GM21381 (cell line): ENCODE measurements around the gene SLC2A13.

Experiments used
- ATAC-seq: cut with Tn5 transposase; IDR thresholded peaks from one replicate; pipeline ENCODE4 v1.9.1; 2021; ENCODE audit warnings: mild to moderate bottlenecking, moderate library complexity; ENCODE audit not compliant: unreplicated experiment

The SLC2A13 gene

GRCh38 chr12:39883411-39883810 lies 222.5 kb downstream of the SLC2A13 start:
- no peak for ATAC-seq

DNA sequence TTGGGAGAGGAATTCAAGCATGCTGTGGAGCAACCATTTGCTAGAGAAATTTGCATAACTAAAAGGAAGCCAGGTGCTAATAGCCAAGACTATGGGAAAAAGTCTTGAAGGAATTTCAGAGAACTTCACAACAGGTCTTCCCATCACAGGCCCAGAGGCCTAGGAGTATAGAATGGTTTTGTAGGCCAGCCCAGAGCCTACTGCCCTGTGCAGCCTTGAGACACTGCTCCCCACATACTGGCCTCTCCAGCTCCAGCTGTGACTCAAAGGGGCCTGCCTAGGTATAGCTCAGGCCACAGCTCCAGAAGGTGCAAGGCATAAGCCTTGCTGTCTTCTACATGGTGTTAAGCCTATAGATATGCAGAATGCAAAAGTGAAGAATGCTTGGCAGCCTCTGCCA lies 227.1 kb downstream of the SLC2A13 start:
- ATAC-seq = no peak

- no peak for ATAC-seq
Measured at GRCh38 chr12:39875721-39876120, 230.2 kb downstream of the SLC2A13 start.

DNA sequence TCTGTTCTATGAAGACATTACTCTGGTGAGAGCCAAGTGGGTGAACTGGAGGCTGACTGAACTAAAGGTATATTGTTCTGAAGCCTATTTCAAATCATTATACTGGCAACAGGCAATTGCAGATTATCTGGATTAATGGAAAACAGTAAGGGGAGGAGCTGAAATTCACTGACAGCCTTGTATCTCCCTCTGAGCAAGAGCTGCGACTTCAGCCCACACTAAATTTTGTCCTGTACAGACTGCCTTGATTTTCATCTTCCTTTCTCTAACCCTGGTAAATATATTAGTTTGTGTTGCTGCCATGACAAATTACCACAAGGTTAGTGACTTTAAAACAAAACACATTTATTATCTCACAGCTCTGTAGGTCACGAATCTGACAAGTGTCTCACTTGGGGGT lies 231.1 kb downstream of the SLC2A13 start:
- no peak for ATAC-seq

DNA sequence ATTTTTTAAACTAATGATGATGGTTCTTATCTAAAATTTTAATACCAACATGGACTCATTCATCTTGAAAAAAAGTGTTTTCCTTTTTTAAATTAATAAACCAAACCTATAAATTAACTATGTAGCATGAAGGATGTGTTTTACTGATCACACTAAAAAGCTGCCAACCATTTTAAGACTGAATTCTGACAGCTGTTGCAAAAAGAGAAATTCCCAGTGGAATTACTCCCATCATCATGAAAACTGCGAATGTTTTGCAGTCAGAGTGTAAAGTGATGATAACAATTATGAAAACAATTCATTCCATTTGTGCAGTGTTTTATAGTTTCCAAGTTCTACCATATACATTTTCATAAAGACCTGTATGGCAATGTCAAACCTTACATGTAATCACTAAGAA lies 232.8 kb downstream of the SLC2A13 start:
- ATAC-seq = no peak

DNA sequence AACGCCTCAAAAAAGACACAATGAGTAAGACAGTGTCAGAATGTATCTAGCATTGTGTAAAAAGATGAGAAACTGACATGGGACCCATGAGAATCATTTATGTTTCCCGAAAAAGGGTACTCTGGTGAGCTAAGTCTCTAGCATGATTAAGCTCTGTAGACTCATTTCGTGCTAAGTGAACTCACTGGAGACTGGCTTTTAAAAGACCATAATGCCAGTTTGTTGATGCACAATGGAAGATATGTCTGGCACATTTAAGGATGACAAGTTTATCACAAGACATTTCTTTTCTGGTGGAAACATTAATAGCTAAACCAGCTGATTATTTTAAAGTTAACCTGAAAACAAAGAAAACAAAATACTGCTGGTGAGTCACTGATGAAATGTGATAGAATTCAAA lies 233.5 kb downstream of the SLC2A13 start:
- no peak for ATAC-seq

GRCh38 chr12:39868328-39868725 lies 237.6 kb downstream of the SLC2A13 start:
- no peak for ATAC-seq

DNA sequence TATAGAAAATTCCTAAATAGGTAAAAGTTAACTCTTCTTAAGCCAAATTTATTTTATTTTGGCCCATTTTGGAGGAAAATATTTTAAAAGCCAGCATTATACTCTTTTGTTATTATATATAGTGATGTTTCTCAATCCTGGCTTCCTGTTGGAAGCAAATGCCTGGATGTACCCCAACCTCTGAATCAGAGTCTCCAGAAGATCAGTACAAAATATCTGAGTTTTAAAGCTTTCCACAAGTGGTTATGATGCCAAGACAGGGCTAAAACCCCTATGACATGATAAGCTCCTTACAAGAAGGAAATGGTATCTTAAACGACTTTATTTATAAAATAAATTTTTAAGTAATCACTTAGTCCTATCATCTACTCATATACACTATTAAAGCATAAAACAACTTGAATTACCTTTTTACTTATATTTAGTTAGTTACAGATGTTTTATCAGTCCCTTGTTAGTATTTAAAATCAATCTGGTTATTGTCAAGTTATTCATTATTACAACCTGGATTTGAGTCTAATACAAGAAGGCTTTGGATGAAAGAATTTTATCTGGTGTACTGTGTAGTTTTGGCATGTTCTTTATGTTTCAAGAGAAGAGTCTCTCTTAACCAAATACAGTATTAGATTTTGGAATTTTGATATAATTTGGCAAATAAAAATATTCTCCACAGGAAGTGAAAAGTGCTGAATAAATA lies 238.1 kb downstream of the SLC2A13 start:
- ATAC-seq = no peak

- no peak for ATAC-seq
Measured at GRCh38 chr12:39866135-39866534, 239.7 kb downstream of the SLC2A13 start.

DNA sequence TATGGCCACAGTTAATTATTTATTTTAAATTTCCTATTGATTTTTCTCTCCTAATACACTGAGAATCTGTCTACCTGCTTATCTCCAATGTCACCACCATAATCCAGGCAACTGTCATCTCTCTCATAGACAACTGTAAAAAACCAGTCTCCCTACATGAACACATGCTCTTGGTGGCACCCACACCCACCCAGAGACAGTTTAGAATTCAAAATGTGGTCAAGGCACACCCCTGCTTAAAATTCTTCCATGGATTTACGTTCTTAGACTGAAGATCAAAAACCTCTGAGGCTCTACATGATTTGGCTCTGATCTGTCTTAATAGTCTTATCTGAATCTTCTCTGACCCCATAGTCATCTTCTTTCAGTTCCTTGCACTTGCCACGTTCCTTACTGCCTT lies 245.2 kb downstream of the SLC2A13 start:
- ATAC-seq = no peak

DNA sequence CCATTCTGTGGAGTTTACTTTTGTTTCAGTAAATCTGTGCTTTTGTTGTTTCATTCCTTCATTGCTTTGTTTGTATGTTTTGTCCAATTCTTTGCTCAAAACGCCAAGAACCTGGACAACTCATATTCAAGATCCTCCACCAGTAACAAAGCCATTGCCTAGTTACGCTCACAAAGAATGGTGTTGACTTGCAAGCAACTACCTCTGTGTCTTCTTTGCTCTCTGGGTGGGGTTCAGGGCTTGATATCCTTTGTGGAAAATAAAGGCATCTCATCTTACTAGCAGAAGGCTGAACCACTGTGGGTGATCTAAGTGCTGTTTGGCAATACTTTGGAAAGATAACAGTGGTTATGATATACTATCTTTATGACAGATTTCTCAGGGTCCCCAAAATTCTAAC lies 252.9 kb downstream of the SLC2A13 start:
- ATAC-seq = no peak

DNA sequence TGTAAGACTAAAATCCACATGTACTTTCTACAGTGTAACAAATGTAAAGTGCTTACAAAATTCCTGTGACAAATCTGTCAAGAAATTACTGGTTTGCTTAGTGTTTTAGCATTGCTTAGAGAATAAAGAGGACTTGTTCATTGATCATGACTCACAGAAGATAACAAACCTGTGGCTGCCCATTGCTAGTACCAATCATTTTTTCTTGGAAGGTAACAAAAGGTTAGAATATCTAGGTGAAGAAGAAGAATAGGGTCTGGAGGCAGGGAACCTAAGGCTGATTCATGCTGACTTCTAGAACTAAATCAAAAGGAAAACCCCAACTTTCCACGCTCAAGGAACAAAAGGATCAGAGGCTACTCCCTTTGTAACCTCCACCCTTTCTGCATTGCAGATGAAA lies 253.5 kb downstream of the SLC2A13 start:
- no peak for ATAC-seq

DNA sequence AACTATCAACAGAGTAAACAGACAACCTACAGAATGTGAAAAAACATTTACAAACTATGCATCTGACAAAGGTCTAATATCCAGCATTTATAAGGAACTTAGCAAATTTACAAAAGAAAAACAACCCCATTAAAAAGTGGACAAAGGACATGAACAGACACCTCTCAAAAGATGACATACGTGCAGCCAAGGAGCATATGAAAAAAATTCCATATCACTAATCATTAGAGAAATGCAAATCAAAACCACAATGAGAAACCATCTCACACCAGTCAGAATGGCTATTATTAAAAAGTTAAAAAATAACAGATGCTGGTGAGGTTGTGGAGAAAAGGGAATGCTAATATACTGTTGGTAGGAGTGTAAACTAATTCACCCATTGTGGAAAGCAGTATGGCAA lies 257.7 kb downstream of the SLC2A13 start:
- peak; percentile 58 for ATAC-seq

GRCh38 chr12:39846971-39847650 lies 258.8 kb downstream of the SLC2A13 start:
- no peak for ATAC-seq

DNA sequence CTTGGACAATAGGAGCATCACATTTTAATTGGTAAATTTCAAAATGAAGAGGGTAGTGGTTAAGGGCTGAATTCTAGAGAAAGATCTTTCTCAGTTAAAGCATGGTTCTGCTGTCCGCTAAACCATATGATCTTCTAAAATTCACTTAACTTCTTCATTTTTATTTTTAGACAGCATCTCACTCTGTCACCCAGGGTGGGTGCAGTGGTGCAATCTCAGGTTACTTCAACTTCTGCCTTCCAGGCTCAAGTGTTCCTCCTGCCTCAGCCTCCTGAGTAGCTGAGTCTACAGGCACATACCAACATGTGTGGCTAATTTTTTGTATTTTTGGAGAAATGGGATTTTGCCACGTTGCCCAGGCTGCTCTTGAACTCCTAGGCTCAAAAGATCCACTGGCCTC lies 259.6 kb downstream of the SLC2A13 start:
- ATAC-seq = no peak

- no peak for ATAC-seq
Measured at GRCh38 chr12:39840422-39840821, 265.5 kb downstream of the SLC2A13 start.

- no peak for ATAC-seq
Measured at GRCh38 chr12:39839072-39839471, 266.8 kb downstream of the SLC2A13 start.

GRCh38 chr12:39835517-39836489 lies 270.1 kb downstream of the SLC2A13 start:
- peak; percentile 68 for ATAC-seq

GRCh38 chr12:39831587-39832315 lies 274.1 kb downstream of the SLC2A13 start:
- ATAC-seq = peak; percentile 54

DNA sequence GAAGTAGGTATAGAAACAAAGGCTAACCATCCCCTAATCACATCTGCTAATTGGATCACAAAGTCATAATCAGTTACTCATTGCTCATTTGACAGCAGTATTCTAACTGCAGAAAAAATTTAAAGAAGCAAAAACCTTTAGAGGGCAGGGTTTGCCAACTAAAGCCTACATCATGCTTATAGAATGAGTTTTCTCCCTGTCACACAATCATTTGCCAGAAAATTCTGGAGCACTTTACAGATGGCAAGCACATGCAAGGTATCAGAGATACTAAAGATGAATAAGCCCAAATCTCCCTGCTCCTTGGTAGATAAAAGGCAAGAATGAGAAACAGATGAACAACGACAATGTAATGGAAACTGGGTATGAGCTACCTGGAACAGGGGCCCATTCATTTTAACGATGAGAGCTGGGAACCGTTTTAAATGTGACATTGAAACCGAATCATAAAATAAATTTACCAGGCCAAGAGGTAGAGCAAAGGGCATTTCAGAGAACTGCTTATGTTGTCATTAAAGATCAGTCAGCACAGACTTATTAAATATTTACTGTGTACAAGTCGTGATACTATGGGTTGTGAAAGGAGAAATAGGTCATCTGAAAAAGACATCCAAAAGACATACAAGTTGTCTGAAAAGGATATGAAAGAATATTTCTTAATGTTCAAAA lies 274.9 kb downstream of the SLC2A13 start:
- no peak for ATAC-seq
